Naive thymus-derived CD4-positive, alpha-beta T cell (primary cell): ENCODE measurements around the gene PITPNM2. TPM values are rescaled to one million over a fixed set of nuclear protein-coding genes. Genes with fewer than 3 reads are reported as not detected.

Source experiments
- ATAC-seq: fragments of 150-1000 bp; cut with Tn5 transposase; 2 replicates; pipeline ENCODE4 v1.10.0; 2021; ENCODE audit warnings: mild to moderate bottlenecking, moderate library complexity
- CTCF ChIA-PET: fragments of 350-600 bp; sonication (Branson Sonifier 250); formaldehyde crosslinking; loops from one replicate; lab custom pipeline; 2021; ENCODE audit warnings: antibody characterized with exemption; lab: Charles Lee
- POLR2A ChIA-PET: fragments of 350-600 bp; sonication (Branson Sonifier 250); formaldehyde crosslinking; loops from one replicate; lab custom pipeline; 2021; ENCODE audit warnings: antibody characterized with exemption, inconsistent platforms; lab: Charles Lee
- DNase-seq, 9 donors: peaks; one replicate each; pipeline versions ENCODE4 v3.0.0 to v3.0.0-alpha.2; 2020 to 2022; ENCODE audit warnings: mixed read lengths in 1 of 9
- H3K27ac ChIP-seq: one replicate; pipeline ENCODE4 v1.7.0; 2013; ENCODE audit warnings: mild to moderate bottlenecking, low read depth, low read length, moderate library complexity
- H3K27me3 ChIP-seq, 2 donors: one replicate each; pipeline ENCODE4 v1.7.0; 2013; ENCODE audit warnings: low read length in 2 of 2, mild to moderate bottlenecking in 2 of 2, moderate library complexity in 2 of 2; ENCODE audit not compliant: control insufficient read depth in 2 of 2, insufficient read depth in 2 of 2
- H3K36me3 ChIP-seq, 3 experiments: 1 replicate in 2 of 3; 2 replicates in 1 of 3; pipeline ENCODE4 v1.7.0; 2013; ENCODE audit warnings: low read length in 3 of 3, mild to moderate bottlenecking in 3 of 3, moderate library complexity in 1 of 3; ENCODE audit not compliant: insufficient read depth in 3 of 3, control insufficient read depth in 2 of 3
- H3K4me1 ChIP-seq, 2 donors: one replicate each; pipeline ENCODE4 v1.7.0; 2013; ENCODE audit warnings: low read length in 2 of 2, mild to moderate bottlenecking in 2 of 2, moderate library complexity in 1 of 2; ENCODE audit not compliant: control insufficient read depth in 2 of 2, insufficient read depth in 2 of 2
- H3K4me3 ChIP-seq: 2 replicates; pipeline ENCODE4 v1.7.0; 2013; ENCODE audit warnings: mild to moderate bottlenecking, low read length
- H3K9me3 ChIP-seq, 3 experiments: 1 replicate in 2 of 3; 2 replicates in 1 of 3; pipeline ENCODE4 v1.7.0; 2013; ENCODE audit warnings: low read length in 3 of 3; ENCODE audit not compliant: control insufficient read depth in 2 of 3
- H3K27ac Mint-ChIP-seq, 9 donors: one replicate each; pipeline ENCODE4 v1.8.0; 2020 to 2022; ENCODE audit warnings: mixed read lengths in 9 of 9, mild to moderate bottlenecking in 8 of 9, moderate library complexity in 5 of 9, inconsistent platforms in 2 of 9
- H3K27me3 Mint-ChIP-seq, 5 donors: one replicate each; pipeline ENCODE4 v1.8.0; 2021 to 2022; ENCODE audit warnings: mixed read lengths in 5 of 5, mild to moderate bottlenecking in 1 of 5
- H3K36me3 Mint-ChIP-seq, 5 donors: one replicate each; pipeline ENCODE4 v1.8.0; 2020 to 2022; ENCODE audit warnings: mixed read lengths in 5 of 5, mild to moderate bottlenecking in 3 of 5, inconsistent platforms in 1 of 5
- H3K4me1 Mint-ChIP-seq, 7 donors: one replicate each; pipeline ENCODE4 v1.8.0; 2020 to 2022; ENCODE audit warnings: mixed read lengths in 7 of 7, mild to moderate bottlenecking in 3 of 7, inconsistent platforms in 1 of 7
- H3K4me3 Mint-ChIP-seq, 10 donors: one replicate each; pipeline ENCODE4 v1.8.0; 2020 to 2022; ENCODE audit warnings: mild to moderate bottlenecking in 10 of 10, mixed read lengths in 10 of 10, moderate library complexity in 6 of 10, inconsistent platforms in 2 of 10
- H3K9me3 Mint-ChIP-seq, 11 donors: one replicate each; pipeline ENCODE4 v1.8.0; 2020 to 2022; ENCODE audit warnings: mixed read lengths in 11 of 11, mild to moderate bottlenecking in 4 of 11, inconsistent platforms in 1 of 11, moderate library complexity in 1 of 11
- intact Hi-C, 2 donors: fragments of 100-400 bp; cut with micrococcal nuclease; formaldehyde crosslinking; loops; one replicate each; pipeline ENCODE4 v1.15.1; 2023
- polyA plus RNA-seq, 2 donors: library from polyadenylated mRNA; unstranded; fragments of 300-500 nt; fragmentation: Illumina TruSeq; gene quantifications; one replicate each; pipeline ENCODE4 v1.2.3, GENCODE V29; 2021
- total RNA-seq, 6 experiments: library from RNA in 5 of 6; stranded (reverse) in 5 of 6; gene quantifications; 1 replicate in 5 of 6; 2 replicates in 1 of 6; pipeline ENCODE4 v1.2.3 and lab custom pipeline; 2021 to 2026

Gene PITPNM2
- total and polyA plus RNA-seq, 7 experiments from 2014 or later, result 2.9 to 65.3 (median 48.2) TPM

- Mint-ChIP-seq H3K27me3 (no peaks in the 10 kb centered on the region), H3K36me3 (peaks cover 5 to 30% (median 23%) of the 10 kb centered on the region in 5 donors), H3K27ac (peak overlapping the region in 3 of 9 donors; percentile 51 to 89 (median 53)), H3K9me3 (no peaks in the 10 kb centered on the region), H3K4me3 (no peak overlapping the region), H3K4me1 (peaks cover 0 to 4% (median 0%) of the 10 kb centered on the region in 7 donors)
- intact Hi-C loops, result no loop called here
- ATAC-seq, result no peak
- Histone ChIP-seq H3K4me1 (no peaks in the 10 kb centered on the region), H3K27ac (no peak overlapping the region), H3K9me3 (no peaks in the 10 kb centered on the region), H3K27me3 (no peaks in the 10 kb centered on the region), H3K36me3 (peaks cover 6 to 52% (median 14%) of the 10 kb centered on the region in 3 experiments), H3K4me3 (no peak overlapping the region)
- no peak for DNase-seq
- CTCF ChIA-PET, result no interaction called here
- POLR2A ChIA-PET, result interaction anchor here (0.5 to 1.2 kb wide), 2 partner anchors 9 to 66 kb away, joined by 3 to 4 read pairs; partner anchors contain the start of gene MTRFR
Measured at GRCh38 chr12:123167329-123167728, 16.4 kb upstream of the PITPNM2 start.

- Mint-ChIP-seq H3K4me1 (peaks cover 0 to 4% (median 0%) of the 10 kb centered on the region in 7 donors), H3K36me3 (peaks cover 5 to 31% (median 16%) of the 10 kb centered on the region in 5 donors), H3K4me3 (no peak overlapping the region), H3K9me3 (no peaks in the 10 kb centered on the region), H3K27ac (peak overlapping the region in 2 of 9 donors; percentile 8 to 36), H3K27me3 (no peaks in the 10 kb centered on the region)
- Histone ChIP-seq H3K4me3 (no peak overlapping the region), H3K36me3 (peaks cover 6 to 51% (median 18%) of the 10 kb centered on the region in 3 experiments), H3K4me1 (no peaks in the 10 kb centered on the region), H3K27me3 (no peaks in the 10 kb centered on the region), H3K27ac (no peak overlapping the region), H3K9me3 (no peaks in the 10 kb centered on the region)
- ChIA-PET POLR2A (no interaction called here), CTCF (interaction anchor here (1.2 kb wide), 1 partner anchor 122 kb away, joined by 3 read pairs; no protein-coding TSS in a partner anchor)
- no peak for DNase-seq
- intact Hi-C loops, result no loop called here
- no peak for ATAC-seq
Measured at GRCh38 chr12:123165537-123165936, 14.6 kb upstream of the PITPNM2 start.

GRCh38 chr12:123164710-123165261 is 13.9 kb upstream of the PITPNM2 start:
- DNase-seq, result no peak
- H3K36me3 Mint-ChIP-seq, result peaks cover 5 to 33% (median 13%) of the 10 kb centered on the region in 5 donors
- H3K4me3 ChIP-seq, result no peak overlapping the region
- intact Hi-C loops, result no loop called here
- H3K4me3 Mint-ChIP-seq, result no peak overlapping the region
- ChIA-PET CTCF (interaction anchor here (1.2 kb wide), 1 partner anchor 121 kb away, joined by 3 read pairs; no protein-coding TSS in a partner anchor), POLR2A (no interaction called here)
- H3K27me3 ChIP-seq, result no peaks in the 10 kb centered on the region
- no peak overlapping the region for H3K27ac ChIP-seq
- H3K4me1 ChIP-seq, result no peaks in the 10 kb centered on the region
- no peaks in the 10 kb centered on the region for H3K9me3 Mint-ChIP-seq
- peaks cover 6 to 56% (median 20%) of the 10 kb centered on the region in 3 experiments for H3K36me3 ChIP-seq
- no peak for ATAC-seq
- H3K9me3 ChIP-seq, result no peaks in the 10 kb centered on the region
- no peaks in the 10 kb centered on the region for H3K27me3 Mint-ChIP-seq
- peaks cover 0 to 4% (median 0%) of the 10 kb centered on the region in 7 donors for H3K4me1 Mint-ChIP-seq
- H3K27ac Mint-ChIP-seq, result peak overlapping the region in 2 of 9 donors; percentile 2 to 8

GRCh38 chr12:123164222-123164621 is 13.3 kb upstream of the PITPNM2 start:
- no peaks in the 10 kb centered on the region for H3K27me3 Mint-ChIP-seq
- no peak overlapping the region for H3K27ac ChIP-seq
- no peak overlapping the region for H3K4me3 ChIP-seq
- H3K27me3 ChIP-seq, result no peaks in the 10 kb centered on the region
- H3K36me3 ChIP-seq, result peaks cover 6 to 60% (median 20%) of the 10 kb centered on the region in 3 experiments
- ChIA-PET CTCF (no interaction called here), POLR2A (no interaction called here)
- H3K27ac Mint-ChIP-seq, result peak overlapping the region in 3 of 9 donors; percentile 2 to 61 (median 8)
- H3K4me3 Mint-ChIP-seq, result no peak overlapping the region
- DNase-seq, result no peak
- H3K4me1 Mint-ChIP-seq, result peaks cover 0 to 4% (median 0%) of the 10 kb centered on the region in 7 donors
- H3K36me3 Mint-ChIP-seq, result peaks cover 5 to 33% (median 13%) of the 10 kb centered on the region in 5 donors
- H3K4me1 ChIP-seq, result no peaks in the 10 kb centered on the region
- ATAC-seq, result no peak
- H3K9me3 Mint-ChIP-seq, result no peaks in the 10 kb centered on the region
- no peaks in the 10 kb centered on the region for H3K9me3 ChIP-seq
- intact Hi-C loops, result no loop called here

- CTCF ChIA-PET, result interaction anchor here (0.7 kb wide), 1 partner anchor 9 kb away, joined by 3 read pairs; no protein-coding TSS in a partner anchor
- ATAC-seq (no peak), DNase-seq (no peak)
- Mint-ChIP-seq H3K27ac (peak overlapping the region in 1 of 9 donors; percentile 14), H3K4me1 (no peaks in the 10 kb centered on the region), H3K9me3 (no peaks in the 10 kb centered on the region), H3K27me3 (no peaks in the 10 kb centered on the region), H3K36me3 (peaks cover 5 to 28% (median 13%) of the 10 kb centered on the region in 5 donors), H3K4me3 (no peak overlapping the region)
- Histone ChIP-seq H3K27me3 (no peaks in the 10 kb centered on the region), H3K36me3 (peaks cover 6 to 60% (median 20%) of the 10 kb centered on the region in 3 experiments), H3K4me1 (no peaks in the 10 kb centered on the region), H3K27ac (no peak overlapping the region), H3K9me3 (no peaks in the 10 kb centered on the region), H3K4me3 (no peak overlapping the region)
- POLR2A ChIA-PET, result no interaction called here
- intact Hi-C loops, result no loop called here
Measured at GRCh38 chr12:123163227-123163626, 12.3 kb upstream of the PITPNM2 start.

GRCh38 chr12:123160801-123161487 is 10.1 kb upstream of the PITPNM2 start:
- no peak for ATAC-seq
- no peaks in the 10 kb centered on the region for H3K4me1 ChIP-seq
- ChIA-PET POLR2A (interaction anchor here (0.9 to 1.3 kb wide), 5 partner anchors 9 to 84 kb away, joined by 3 to 5 read pairs (median 4); no protein-coding TSS in a partner anchor), CTCF (interaction anchor here (1.6 kb wide), 1 partner anchor 77 kb away, joined by 4 read pairs; no protein-coding TSS in a partner anchor)
- Mint-ChIP-seq H3K36me3 (peaks cover 5 to 25% (median 8%) of the 10 kb centered on the region in 5 donors), H3K27ac (peak overlapping the region in 1 of 9 donors; percentile 54), H3K4me1 (no peaks in the 10 kb centered on the region), H3K4me3 (no peak overlapping the region), H3K9me3 (no peaks in the 10 kb centered on the region), H3K27me3 (no peaks in the 10 kb centered on the region)
- intact Hi-C loops, result no loop called here
- no peaks in the 10 kb centered on the region for H3K27me3 ChIP-seq
- H3K9me3 ChIP-seq, result no peaks in the 10 kb centered on the region
- H3K27ac ChIP-seq, result no peak overlapping the region
- DNase-seq, result no peak
- H3K36me3 ChIP-seq, result peaks cover 3 to 43% (median 14%) of the 10 kb centered on the region in 3 experiments
- no peak overlapping the region for H3K4me3 ChIP-seq
